GM18951 (cell line): ENCODE results near the gene MORF4L1.
"Not testable (repeated sequence)": the region's sequence is repeated elsewhere in the genome, so short reads cannot be mapped to it uniquely, and the experiment has no call there.

Experiments
- POLR2A ChIP-seq: IDR thresholded peaks from 4 replicates; pipeline ENCODE4 v1.6.1; 2011; ENCODE audit warnings: mild to moderate bottlenecking; ENCODE audit not compliant: insufficient read length, insufficient read depth; ENCODE audit errors: extremely low read depth
- in situ Hi-C: fragments of 300-500 bp; cut with MboI; formaldehyde crosslinking; loops from one replicate; pipeline ENCODE4 v1.12.0; 2022; ENCODE audit warnings: low sequenced_read_pairs, mixed read lengths, inconsistent platforms; ENCODE audit not compliant: unreplicated experiment

The MORF4L1 gene

DNA sequence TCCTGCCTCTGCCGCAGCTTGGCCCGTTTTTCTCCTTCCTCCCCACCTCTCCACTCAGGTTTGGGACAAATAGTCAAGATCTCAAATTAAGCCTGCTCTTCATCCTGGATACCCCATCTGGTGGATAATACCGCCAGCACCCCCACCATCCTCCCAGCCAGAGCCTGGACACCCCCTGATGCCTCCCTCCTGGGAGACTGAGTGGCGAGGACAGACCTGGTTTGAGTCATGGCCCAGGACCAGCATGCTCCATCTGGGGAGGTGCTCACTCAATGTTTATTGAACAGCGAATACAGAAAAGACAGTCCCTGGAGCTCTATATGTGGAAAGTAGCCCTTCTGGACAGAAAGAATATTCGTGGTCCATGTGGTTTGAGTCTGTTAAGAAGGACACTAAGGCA lies 48.8 kb downstream of the MORF4L1 start:
- TF ChIP-seq POLR2A = peak; percentile 29
- in situ Hi-C loops = loop anchor here (25.0 kb wide), 1 partner anchor 266 kb away; no protein-coding TSS in a partner anchor

GRCh38 chr15:78921940-78922339 lies 49.2 kb downstream of the MORF4L1 start:
- in situ Hi-C loops = loop anchor here (25.0 kb wide), 1 partner anchor 265 kb away; no protein-coding TSS in a partner anchor
- TF ChIP-seq POLR2A = no peak

- no peak for TF ChIP-seq POLR2A
- in situ Hi-C loops = loop anchor here (25.0 kb wide), 1 partner anchor 265 kb away; no protein-coding TSS in a partner anchor
Observed at GRCh38 chr15:78922527-78922926, 49.8 kb downstream of the MORF4L1 start.

DNA sequence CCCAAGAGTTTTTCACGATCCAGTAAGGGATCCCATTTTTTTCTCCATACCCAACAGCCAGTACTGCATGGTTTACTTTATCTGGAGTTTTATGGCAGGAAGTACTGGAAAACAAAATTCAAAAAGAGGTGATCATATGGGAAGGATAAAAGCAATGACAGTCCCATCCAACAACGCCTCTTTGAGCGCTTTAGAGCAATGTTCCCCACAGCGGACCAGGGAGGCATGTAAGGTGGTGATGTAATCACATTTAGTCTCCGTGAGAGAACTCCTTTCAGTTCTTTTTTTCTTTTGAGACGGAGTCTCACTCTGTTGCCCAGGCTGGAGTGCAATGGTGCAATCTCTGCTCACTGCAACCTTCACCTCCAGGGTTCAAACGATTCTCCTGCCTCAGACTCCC lies 50.3 kb downstream of the MORF4L1 start:
- TF ChIP-seq POLR2A = no peak
- in situ Hi-C loops = loop anchor here (25.0 kb wide), 1 partner anchor 264 kb away; no protein-coding TSS in a partner anchor

GRCh38 chr15:78923480-78924360 lies 51.0 kb downstream of the MORF4L1 start:
- TF ChIP-seq POLR2A = no peak
- in situ Hi-C loops = loop anchor here (25.0 kb wide), 1 partner anchor 264 kb away; no protein-coding TSS in a partner anchor

GRCh38 chr15:78925076-78925624 lies 52.5 kb downstream of the MORF4L1 start:
- TF ChIP-seq POLR2A = peak; percentile 26
- in situ Hi-C loops = no loop called here

GRCh38 chr15:78925956-78926743 lies 53.5 kb downstream of the MORF4L1 start:
- no peak for TF ChIP-seq POLR2A
- in situ Hi-C loops = no loop called here

- no peak for TF ChIP-seq POLR2A
- in situ Hi-C loops = no loop called here
Observed at GRCh38 chr15:78927077-78927790, 54.5 kb downstream of the MORF4L1 start.

- in situ Hi-C loops = not testable (repeated sequence)
Observed at GRCh38 chr15:78928176-78928575, 55.5 kb downstream of the MORF4L1 start.

DNA sequence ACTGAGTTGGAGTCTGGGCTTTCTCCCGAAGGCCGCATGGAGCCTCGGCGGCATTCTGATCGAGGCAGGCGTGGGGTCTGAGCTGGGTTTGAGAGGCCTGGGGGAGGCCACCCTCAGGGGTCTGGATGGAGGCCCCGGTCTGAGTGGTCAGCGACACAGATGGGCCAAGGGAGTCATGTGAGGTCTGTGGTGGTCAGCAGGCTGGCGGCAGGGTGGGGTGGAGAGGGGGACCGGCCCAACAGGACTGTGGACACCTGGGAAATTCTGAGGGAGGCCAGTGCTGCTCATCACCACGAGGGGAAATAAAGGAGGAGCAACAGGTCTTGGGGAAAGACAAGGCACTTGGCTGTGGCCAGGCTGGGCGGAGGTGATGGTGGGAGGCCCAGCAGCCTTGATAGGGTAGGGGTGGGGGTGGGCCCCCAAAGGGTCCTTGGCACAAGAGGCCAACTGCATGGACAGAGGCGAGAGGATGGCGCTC lies 56.0 kb downstream of the MORF4L1 start:
- in situ Hi-C loops = no loop called here
- no peak for TF ChIP-seq POLR2A

DNA sequence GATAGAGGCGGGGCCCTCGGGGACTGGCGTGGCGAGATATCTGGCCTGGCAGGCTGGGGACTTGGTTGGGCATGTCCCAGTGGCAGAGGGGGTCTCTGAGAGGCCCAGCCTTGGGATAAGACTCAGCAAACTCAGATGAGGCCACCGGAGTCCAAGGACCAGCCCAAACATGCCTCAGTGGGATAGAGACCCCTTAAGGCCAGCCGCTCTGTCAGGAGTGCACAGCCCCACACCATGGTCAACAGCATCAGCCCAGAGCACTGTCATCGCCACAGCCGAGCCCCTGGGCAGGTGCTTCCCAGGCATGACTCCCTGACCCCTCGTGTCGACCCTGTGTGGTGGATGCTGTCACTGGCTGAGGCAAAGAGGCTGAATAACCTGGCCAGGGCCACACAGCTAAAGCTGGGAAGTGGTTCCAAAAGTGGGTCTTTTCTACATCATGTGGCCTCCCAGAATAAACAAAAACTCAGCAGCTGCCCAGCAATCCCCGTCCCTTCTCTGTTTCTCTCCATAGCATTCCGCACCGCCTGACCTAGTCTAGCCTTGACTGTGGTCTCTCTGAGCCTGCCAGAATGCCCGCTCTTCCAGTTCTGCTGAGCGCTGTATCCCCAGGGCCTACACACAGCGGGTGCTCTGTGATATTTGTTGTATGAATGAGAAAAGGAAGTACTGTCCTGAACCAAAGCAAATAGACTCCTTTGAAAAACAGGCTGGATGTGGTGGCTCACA lies 57.0 kb downstream of the MORF4L1 start:
- TF ChIP-seq POLR2A = peak; percentile 30
- in situ Hi-C loops = no loop called here
